Measurements from ENCODE around the gene LSS.

Gene LSS

GRCh38 chr21:46159841-46160656, 68.5 kb downstream of the LSS start:
- Histone ChIP-seq H3K27ac (no peak overlapping the region), H3K4me3 (no peak overlapping the region)

GRCh38 chr21:46159390-46159789, 69.2 kb downstream of the LSS start:
- Histone ChIP-seq H3K4me3 (no peak overlapping the region), H3K27ac (no peak overlapping the region)

- Histone ChIP-seq H3K4me3 (no peak overlapping the region), H3K27ac (no peak overlapping the region)
These were observed 69.8 kb downstream of the LSS start for GRCh38 chr21:46158666-46159300.

- no peak overlapping the region for H3K4me3 ChIP-seq
- H3K27ac ChIP-seq = no peak overlapping the region
These were observed 70.6 kb downstream of the LSS start for GRCh38 chr21:46157987-46158451.

DNA sequence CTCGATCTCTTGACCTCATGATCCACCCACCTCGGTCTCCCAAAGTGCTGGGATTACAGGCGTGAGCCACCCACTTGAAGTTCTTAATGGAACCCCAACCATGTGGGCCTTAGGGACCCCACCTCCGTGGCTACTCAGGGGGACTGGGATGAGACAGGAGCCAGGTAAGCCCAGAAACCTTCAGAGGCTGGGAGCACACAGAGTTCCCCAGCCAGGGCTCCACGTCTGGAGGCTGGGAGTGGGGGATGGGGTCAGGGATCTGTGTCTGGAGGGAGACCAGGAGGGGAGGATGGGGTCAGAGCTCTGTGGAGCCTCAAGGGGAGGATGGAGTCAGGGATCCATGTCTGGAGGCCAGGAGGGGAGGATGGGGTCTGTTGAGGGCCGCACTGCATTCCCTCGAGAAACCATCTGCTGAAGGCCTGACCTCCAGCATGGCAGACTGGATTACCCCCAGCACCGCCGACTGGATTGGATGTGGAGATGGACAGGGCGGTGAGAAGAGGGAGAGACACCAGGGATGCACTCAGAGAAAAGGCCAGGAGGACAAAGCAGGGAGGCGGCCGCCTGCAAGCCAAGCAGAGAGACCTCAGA, 71.1 kb downstream of the LSS start:
- Histone ChIP-seq H3K4me3 (no peak overlapping the region), H3K27ac (no peak overlapping the region)

- Histone ChIP-seq H3K4me3 (no peak overlapping the region), H3K27ac (no peak overlapping the region)
These were observed 71.9 kb downstream of the LSS start for GRCh38 chr21:46156678-46157077.

DNA sequence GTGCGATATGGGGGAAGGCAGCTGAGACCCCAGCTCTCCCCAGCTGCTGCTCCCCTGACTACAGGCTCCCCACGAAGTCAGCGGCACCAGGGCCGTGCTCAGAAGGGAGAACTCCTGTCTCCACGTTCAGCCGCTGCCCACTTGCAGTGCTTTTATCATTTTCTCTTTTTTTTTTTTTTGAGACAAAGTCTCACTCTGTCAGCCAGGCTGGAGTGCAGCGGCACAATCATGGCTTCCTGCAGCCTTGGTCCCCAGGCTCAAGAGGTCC, 72.3 kb downstream of the LSS start:
- Histone ChIP-seq H3K4me3 (no peak overlapping the region), H3K27ac (no peak overlapping the region)

DNA sequence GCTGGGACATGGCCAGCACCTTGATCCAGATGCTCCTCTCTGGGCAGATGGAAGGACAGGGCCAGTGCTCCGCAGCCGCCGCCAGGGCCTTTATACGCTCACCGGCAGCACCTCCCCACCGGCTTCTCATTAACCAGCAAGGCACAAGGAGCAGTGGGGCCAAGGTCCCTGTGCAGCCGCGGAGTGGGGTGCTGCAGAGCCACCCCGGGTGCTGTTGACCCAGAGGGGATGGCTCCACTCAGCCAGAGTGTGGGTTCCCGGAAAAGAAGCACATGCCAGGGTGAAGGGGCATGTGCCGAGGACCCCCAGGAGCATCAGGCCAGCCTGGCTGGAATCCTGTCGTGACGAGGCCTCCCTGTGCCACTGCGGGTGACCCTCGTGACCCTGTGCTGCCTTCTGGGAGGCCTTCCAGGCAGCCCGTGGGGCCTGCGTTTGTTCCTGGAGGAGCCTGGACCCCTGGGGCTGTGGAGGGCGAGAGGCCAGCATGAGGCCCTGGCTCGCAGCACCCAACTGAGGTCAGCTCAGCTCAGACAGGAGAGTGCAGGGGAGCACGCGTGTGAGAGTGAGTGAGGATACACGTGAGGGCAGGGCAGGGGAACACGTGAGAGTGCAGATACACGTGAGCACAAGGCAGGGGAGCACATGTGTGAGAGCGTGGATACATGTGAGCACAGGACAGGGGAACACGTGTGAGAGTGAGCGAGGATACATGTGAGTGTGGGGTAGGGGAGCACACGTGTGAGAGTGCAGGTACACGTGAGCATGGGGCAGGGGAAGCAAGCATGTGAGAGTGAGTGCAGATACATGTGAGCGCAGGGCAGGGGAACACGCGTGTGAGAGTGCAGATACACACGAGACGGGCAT, 72.8 kb downstream of the LSS start, which contains the start of gene FTCD:
TSS of gene FTCD (minus strand) at position 66 of the 864 bp plus-strand sequence. CDS start at position 10, 56 bp downstream.
- Histone ChIP-seq H3K27ac (no peak within 1 kb of the TSS), H3K4me3 (no peak within 1 kb of the TSS)

DNA sequence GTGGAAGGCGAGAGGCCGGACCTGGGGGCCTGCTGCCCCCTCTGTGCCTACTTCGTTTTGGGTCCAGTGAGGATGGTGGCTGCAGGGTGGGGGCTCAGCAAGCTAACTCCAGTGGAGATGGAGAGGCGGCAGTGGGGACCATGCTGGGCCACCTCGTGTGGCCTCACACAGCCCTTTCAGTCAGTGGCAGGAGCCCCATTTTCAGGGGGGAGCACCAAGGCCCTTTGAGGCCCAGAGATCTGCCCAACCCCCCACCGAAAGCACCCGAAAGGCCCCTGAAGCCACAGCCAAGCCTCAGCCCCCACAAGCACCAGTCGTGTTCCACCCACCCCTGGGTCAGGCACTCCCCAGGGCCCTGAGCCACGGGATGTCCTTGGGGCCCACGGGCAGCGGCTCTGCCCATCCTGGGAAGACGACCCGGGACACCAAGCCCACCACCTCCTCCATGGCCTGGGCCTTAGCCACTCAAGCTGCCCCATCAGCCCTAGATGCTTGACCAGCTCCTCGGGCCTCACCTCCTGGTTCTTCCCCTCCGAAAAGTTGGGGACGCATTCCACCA, 73.5 kb downstream of the LSS start:
- no peak overlapping the region for H3K27ac ChIP-seq
- H3K4me3 ChIP-seq = no peak overlapping the region

- no peak overlapping the region for H3K27ac ChIP-seq
- no peak overlapping the region for H3K4me3 ChIP-seq
These were observed 74.2 kb downstream of the LSS start for GRCh38 chr21:46154155-46154954.

- no peak overlapping the region for H3K27ac ChIP-seq
These were observed 75.1 kb downstream of the LSS start for GRCh38 chr21:46153247-46154154.

GRCh38 chr21:46152927-46153246, 75.7 kb downstream of the LSS start:
- no peak overlapping the region for H3K4me3 ChIP-seq
- no peak overlapping the region for H3K27ac ChIP-seq

More at GRCh38 chr21:46153247-46154154, 75.1 kb downstream of the LSS start:
- H3K4me3 ChIP-seq = no peak overlapping the region

DNA sequence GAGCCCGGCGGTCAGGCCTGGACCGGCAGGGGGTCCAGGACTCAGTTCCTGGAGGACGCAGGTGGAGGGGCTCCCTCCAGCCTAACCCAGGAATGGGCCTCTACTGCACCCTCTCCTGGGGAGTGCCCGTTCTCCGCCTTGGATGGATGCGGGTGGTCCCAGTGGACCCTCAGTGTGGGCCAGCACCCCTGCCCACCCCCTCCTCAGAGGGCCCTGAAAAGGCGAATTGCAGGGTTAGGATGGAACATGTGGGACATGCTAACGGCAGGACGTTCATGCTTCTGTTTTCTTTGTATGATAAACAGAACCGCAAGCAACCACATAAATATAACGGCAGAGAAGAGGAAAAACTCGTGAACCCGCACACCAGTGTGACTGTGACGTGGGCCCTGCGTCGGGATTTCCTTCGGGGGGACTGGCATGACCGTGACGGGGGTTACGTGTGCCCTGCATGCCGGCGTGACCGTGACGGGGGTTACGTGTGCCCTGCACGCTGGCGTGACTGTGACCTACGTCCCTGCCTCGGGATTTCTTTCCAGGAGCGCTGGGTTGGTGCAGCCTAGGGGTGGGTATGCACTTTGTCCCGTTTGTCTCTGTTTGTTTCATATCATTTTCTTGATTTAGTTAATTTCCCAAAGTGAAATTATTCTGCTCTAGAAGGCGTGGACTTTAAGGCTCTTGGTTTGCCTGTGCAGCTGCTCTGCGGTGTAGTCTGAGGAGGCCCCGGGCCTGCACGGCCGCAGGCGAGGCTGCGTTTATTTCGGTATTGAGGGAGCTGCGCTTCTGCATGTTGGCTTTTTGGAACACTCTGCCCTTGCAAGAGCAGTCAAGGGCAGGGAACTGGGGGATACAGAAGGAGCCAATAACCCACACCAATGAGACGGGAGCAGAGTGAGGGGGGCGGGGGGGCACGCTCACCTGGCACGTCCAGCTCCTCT, 76.3 kb downstream of the LSS start:
- H3K4me3 ChIP-seq = no peak overlapping the region
- H3K27ac ChIP-seq = no peak overlapping the region

GRCh38 chr21:46151261-46151988, 77.1 kb downstream of the LSS start:
- Histone ChIP-seq H3K4me3 (no peak overlapping the region), H3K27ac (no peak overlapping the region)

- no peak overlapping the region for H3K4me3 ChIP-seq
- no peak overlapping the region for H3K27ac ChIP-seq
These were observed 78.0 kb downstream of the LSS start for GRCh38 chr21:46150491-46151121.

DNA sequence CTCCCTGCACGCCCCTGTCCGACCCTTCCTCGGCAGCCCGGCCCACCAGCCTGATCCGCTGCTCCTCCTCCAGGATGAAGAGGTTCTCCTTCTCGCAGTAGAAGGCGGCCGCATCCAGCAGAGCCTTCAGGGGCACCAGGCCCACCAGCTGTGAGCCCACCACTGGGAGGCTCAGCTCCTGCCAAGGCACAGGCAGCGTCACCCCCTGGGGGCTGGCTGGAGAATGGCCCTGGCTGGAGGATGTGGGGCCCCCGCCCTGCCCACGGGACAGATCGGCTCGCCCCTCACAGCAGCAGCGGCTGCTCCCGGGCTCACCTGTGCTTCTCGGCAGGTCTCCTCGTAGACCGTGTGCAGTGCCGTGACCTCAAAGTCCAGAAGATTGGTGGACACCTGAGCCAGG, 78.5 kb downstream of the LSS start:
- no peak overlapping the region for H3K4me3 ChIP-seq
- no peak overlapping the region for H3K27ac ChIP-seq
